ENCODE results near the gene SLC7A6OS.

SLC7A6OS gene

DNA sequence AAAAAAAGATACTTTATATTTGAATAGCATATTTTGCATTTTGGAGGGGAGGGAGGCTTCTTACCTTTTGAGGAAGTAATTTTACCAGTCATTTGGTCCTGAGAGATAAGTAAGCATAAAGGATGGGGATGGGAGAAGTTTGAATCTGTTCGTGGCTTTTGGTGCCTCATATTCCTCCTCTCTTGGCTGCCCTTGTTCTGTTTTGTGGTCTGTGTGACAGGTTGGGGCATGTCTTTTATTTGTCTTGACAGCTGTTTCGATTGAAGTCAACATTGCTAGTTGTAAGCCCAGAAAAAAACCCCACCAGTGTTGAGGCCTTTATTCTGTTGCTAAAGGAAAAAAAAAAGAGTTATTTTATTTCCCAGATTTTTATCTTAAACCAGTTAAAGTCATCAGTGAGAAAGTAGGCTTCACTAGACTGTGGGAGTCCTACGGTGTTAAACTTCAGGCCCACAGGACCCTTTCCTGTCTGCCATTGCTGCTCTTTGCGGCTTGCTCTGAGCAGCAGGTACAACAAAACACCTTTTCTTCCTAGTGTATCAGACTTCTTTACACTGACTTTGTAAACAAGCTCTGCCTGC, 35.0 kb downstream of the SLC7A6OS start:
- DNase-seq, result no peak

DNA sequence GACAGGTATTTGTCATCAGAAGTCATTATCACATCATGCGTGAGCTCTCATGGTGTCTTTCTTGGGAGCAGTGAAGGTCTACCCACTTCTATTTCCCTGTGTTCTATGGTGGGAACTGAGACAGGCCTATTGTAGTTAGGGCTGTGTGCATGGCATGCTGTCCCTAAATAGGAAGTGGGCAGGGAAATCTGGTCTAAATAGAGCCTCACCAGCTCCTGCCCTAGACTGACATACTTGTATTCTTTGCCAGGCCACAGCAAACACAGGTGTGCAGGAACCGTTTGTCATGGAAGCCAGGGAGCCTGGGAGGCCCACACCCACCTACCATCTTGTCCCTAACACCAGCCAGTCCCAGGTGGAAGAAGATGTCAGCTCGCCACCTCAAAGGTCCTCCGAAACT, 36.3 kb downstream of the SLC7A6OS start:
- DNase-seq, result no peak

DNA sequence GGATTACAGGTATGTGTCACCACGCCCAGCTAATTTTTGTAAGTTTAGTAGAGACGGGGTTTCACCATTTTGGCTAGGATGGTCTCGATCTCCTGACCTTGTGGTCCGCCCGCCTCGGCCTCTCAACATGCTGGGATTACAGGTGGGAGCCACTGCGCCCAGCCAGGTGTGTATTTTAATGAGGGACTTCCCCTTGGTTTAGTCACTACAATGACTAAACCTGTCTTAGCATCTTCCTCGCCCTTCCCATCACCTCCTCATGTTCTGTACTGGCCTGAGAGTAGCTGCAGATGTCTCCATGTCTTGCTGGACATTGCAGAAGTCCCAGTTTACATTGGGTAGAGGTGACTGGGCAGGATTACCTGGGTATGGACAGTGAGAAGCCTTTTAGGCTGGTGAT, 36.9 kb downstream of the SLC7A6OS start:
- no peak for DNase-seq

DNA sequence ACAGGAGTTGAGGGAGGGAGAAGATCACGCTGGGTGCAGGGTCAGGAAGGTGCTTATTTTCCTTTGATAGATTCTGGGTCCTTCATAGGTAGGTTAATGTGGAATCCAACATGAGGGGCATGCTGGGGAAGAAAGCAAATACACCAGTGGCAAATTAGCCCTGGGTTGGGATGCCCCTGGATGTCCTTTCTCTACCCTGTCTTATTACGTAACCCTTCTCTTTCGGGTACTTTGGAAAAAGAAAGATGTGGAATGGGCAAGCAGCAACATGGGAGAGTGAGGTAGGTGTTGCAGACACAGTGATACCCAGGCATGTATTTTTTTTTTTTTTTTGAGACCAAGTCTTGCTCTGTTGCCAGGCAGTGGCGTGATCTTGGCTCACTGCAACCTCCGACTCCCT, 37.3 kb downstream of the SLC7A6OS start:
- DNase-seq, result no peak

DNA sequence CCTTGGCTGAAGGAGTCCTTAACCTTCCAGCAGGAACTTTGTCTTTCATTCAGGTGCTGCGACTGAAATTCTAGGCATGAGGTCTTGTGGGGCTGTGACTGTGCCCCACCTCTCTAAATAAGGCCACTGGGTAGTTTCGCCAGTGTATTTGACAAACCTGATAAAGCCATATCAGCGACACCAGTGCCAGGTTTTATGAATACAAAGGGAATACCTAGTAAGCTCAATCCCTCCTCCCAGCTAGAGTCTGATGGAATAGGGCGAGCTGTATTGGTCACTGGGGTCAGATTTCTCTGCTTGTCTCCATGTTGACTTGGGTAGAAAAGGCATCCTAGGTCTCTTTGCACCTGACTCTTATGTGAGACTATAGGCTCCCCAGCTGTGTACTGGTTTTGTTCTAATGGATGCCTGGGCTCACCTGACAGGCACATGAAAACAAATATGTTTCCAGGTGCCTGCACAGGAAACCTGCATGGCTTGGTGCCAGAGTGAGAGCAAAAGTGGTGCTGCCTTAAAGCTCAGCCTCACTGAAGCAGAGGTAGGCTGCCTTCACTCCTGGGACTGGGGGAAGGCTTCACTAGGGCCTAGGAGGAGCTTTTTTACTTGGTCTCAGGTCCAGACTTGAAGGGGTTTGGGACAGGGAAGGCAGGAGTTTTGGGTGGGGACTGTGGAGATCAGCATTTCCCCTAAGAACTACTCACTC, 38.1 kb downstream of the SLC7A6OS start:
- no peak for DNase-seq

DNA sequence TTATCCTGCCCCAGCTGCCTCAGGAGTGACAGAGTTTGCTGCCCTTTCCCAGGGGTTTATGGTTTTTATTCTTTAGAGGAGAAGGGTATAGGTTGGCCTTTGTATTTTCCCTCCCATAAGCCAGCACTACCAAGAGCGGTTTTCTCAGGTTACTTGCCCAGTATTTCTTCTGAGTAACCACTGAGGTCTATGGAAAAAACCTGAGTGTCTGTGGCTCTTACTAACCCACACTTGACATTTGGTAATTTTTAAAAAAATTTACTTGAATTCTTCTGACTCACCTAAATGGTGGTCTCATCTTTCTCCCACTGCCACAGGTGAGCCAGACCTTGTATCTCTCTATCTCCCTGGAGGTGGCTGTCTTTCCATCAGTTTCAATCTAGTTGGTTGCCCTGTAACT, 40.4 kb downstream of the SLC7A6OS start:
- DNase-seq, result no peak

DNA sequence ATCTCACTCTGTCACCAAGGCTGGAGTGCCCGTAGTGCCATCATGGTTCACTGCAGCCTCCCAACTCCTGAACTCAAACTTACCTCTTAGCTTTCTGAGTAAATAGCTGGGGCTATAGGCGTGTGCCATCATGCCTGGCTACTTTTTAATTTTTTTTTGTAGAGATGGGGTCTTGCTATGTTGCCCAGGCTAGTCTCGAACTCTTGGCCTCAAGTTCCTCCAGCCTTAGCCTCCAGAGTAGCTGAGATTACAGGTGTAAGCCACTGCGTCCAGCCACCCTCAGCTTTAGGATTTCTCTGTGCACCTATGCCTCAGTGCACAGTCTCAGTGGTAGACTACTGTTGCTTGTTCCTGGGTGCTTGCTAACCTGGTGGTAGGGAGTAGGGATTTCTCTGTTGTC, 41.0 kb downstream of the SLC7A6OS start:
- no peak for DNase-seq

DNA sequence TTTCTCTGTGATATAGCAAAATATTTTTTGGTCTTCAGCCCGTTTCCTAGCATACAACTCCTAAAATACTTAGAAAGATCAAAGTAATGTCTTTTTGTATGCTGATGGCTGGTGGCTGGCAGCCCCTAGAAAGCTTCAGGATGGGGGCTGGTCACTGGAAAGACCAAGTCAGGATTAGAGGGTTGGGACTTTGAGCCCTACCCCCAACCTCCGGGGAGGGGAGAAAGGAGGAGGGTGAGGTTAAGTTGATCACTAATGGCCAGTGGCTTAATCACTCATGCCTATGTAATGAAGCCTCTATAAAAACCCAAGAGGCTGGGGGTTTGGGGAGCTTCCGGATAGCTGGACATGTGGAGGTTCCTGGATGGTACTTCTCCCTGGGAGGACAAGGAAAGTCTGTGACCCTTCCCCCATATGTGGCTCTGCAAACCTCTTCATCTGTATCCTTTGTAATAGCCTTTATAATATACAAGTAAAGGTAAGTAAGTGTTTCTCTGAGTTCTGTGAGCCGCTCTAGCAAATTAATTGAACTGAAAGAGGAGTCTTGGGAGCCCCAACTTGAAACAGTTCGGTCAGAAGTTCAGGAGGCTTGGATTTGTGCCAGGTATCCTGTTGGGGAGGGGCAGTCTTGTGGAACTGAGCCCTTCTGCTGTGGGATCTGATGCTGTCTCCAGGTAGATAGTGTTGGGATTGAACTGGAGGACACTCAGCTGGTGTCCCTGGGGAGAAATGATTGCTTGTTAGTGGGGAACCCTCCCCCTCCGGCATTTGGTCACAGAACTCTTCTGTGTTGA, 42.9 kb downstream of the SLC7A6OS start:
- DNase-seq, result no peak

DNA sequence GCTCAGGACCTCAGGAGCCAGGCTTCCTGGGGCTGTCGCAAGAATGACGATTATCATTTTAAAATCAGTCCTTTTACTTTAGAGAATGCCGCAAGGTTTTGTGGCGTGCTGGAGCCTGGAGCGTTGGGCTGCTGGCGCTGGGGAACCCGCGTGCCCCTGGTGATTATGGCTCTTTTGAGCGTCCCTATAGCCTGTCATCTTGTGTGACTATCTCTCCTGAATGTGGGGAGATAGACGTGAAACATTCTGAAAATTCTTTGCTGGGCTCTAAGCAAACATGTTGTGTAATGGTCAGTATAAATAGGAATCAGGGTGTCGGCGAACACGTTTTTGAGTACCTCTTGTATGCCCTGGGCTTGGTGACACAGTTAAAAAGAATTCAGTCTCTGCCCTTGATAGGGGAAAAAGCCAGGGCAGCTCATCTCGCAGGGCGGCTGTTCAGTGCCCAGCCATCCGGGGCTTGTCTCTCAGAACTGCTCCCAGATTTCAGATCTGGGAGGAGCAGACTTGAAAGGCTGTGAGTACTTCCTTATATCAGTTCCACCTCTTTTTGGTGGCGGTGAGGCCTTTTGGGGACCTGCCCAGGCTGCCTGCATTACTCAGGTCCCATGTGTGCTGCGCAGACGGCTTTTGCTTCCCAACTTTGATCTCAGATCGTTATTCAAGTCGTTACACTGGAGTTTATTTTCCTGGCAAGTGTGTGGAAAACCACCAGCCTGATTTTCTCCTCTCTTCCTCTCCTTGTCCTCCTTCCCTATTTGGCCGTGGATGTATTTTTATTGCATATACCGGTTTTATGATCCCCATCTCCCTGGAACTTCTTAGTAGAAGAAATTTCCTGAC, 45.4 kb downstream of the SLC7A6OS start:
- peak; percentile 77 for DNase-seq

DNA sequence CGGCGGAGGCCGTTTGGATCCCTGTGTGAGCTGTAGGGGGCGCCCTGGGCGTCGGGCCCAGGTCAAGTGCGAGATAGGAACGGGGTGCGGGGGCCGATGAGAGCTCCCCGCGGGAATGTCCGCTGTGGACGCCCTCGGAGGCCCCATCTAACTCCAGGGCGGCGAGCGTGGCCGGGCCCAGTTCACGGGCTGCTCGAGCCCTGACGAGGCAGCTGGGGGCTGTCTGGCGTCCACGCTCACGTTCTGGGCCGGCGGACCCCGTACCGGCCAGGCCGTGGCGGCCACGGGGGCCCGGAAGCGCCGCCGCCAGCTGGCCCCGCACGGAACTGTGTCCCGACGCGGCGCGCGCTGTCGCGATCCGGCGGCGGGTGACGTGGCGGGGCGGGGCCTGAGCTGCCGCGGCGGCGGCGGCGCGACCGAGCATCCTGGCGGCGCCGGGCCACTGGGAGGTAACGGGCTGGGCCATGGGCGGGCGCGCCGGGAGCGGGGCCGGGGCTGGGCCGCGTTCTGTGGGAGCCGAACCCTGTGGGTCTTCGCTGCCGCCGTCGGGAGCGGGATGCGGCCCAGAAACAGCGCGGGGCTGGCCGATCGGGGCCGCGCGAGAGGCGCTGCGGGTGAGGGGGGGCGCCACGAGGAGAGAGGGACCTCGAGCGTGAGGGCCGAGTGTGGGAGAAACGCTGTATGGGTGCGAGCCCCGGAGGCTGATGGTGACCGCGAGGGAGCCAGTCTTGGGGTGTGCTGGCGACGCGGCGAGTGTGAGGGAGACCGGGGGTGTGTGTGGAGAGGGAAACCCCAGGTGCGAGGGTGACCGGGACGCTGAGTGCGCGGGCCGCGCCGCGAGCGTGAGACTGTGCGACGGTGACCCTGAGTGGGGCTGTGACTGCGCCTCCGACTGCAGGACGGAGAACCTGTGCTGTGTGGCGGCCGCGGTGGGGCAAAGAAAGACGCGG, 46.3 kb downstream of the SLC7A6OS start, which contains the start of gene SLC7A6:
Gene SLC7A6, plus strand, starts transcription at position 399 of the 950 bp plus-strand sequence. CDS start 10,201 bp downstream, outside the sequence.
- peak; percentile 80 for DNase-seq

DNA sequence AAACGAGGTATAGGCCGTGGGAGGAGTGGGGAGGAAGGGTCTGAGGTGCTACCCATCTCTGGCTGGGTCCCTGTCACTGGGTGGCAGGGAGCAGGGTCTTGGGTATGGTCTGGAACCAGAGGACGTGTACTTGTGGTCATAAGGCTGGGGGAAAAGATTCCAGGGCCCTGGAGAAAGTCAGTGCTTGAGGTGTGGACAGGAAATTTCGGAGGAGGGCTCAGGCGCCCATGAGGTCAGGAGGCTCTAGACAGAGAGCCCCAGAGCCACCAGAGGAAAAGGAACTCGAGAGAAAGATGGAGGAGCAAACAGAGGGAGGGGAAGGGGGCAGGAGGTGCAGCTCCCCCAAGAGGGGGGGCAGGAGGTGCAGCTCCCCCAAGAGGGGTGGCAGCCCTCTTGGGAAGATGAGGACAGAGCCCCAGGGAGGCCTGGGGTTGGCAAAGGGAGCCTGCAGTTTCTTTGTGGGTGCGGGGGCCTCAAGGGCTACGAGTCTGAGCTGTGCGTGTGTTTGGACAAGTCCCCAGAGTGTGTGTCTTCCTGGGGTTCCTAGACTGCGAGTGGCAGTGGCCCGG, 47.1 kb downstream of the SLC7A6OS start:
- DNase-seq, result no peak

DNA sequence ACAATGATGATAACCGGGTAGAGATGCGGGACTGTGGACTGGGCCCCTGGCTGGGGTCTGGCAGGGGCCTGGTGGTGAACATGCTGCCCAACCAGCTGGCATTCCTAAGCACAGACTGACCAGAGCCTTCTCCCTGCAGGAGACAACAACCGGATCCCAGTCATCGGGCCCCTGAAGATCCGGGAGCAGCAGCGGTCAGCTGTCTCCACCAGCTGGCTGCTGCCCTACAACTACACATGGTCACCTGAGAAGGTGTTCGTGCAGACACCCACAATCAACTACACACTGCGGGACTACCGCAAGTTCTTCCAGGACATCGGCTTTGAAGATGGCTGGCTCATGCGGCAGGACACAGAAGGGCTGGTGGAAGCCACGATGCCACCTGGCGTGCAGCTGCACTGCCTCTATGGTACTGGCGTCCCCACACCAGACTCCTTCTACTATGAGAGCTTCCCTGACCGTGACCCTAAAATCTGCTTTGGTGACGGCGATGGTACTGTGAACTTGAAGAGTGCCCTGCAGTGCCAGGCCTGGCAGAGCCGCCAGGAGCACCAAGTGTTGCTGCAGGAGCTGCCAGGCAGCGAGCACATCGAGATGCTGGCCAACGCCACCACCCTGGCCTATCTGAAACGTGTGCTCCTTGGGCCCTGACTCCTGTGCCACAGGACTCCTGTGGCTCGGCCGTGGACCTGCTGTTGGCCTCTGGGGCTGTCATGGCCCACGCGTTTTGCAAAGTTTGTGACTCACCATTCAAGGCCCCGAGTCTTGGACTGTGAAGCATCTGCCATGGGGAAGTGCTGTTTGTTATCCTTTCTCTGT, 51.5 kb downstream of the SLC7A6OS start:
- no peak for DNase-seq

DNA sequence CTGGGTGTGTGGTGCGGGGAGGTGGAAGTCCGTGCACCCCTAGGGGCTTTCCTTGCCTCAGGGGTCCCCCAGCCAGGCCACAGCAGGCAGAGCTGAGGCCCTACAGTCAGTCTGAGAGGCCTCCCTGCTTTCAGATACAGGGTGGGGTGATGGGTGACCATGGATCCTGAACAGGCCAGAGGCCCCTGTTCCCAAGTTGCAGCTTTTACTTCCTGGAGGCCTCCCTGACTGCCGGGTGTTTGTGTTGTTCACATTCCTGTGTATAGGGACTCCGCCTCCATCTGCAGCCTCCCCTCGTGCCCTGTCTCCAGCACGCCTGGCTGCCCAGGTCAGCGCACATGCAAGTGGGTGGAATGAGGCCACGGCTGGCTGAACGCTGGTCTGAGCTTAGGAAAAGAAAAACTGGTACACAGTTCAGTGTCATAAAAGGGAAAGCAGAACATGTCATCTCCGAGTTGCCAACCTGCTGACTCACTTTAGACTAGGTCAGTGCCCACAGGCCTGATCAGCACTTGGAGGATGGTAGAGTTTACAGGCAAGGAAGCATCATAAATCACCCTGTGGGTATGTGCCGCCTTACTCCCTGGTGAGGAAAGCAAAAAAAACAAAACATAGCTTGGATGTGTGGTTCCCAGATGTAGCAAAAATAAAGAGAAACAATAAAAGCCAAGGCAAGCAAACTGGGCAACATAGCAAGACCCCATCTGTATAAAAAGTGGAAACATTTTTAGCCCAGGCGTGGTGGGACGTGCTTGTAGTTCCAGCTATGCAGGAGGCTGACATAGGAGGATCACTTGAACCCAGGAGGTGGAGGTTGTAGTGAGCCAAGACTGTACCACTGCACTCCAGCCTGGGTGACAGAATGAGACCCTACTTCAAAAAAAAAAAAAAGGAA, 52.6 kb downstream of the SLC7A6OS start:
- DNase-seq, result no peak

DNA sequence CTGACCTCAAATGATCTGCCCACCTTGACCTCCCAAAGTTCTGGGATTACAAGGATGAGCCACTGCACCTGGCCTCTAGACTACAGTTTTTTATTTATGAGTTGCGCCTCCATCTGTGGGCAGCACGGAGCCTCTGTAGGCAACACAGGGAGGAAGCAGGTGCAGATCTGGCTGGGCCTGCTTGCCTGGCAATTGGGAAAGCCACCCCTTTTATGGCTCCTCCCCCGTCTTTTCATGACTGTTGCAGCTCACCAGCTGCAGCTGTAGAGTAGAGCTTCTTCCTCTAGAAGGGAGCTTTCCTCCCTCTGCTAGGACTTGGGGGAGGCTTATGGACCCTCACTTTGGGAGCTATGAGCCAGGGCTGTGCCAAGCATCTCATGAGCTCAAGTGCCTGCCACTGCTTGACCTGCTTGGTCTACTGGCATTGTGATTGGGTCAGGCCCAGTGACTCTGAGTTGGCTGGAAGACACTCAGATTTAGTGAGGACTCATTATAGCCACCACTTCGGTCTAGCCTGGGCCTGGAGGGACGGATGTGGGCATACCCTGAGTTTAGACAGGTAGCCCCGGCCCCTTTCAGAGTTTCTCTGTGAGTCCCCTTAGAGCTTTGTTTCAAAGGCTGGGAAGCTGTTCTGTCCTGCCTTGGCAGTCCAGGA, 53.4 kb downstream of the SLC7A6OS start:
- no peak for DNase-seq

DNA sequence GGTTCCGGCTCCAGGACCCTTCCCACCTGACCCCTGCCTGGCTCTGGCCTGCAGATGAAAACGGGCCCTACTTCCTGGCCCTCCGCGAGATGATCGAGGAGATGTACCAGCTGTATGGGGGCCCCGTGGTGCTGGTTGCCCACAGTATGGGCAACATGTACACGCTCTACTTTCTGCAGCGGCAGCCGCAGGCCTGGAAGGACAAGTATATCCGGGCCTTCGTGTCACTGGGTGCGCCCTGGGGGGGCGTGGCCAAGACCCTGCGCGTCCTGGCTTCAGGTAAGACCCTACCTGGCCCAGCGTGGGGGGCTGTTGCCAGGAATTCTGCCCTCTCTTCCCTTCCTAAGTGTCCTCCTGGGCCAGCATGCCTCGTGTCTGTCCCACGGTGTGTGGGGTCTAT, 55.0 kb downstream of the SLC7A6OS start:
- DNase-seq, result no peak

DNA sequence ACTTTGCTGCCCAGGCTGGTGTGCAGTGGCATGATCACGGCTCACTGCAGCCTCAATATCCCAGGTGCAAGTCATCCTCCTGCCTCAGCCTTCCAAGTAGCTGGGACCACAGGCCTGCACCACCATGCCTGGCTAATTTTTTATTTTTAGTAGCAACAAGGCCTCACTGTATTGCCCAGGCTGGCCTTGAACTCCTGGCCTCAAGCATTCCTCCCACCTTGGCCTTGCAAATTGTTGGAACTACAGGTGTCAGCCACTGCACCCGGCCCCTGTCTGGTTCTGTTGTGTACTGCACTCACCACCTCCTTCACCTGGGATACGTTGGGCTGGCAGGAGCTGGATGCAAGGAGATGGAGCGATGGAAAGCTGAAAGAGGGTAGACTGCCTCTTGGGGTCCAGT, 57.0 kb downstream of the SLC7A6OS start:
- no peak for DNase-seq

DNA sequence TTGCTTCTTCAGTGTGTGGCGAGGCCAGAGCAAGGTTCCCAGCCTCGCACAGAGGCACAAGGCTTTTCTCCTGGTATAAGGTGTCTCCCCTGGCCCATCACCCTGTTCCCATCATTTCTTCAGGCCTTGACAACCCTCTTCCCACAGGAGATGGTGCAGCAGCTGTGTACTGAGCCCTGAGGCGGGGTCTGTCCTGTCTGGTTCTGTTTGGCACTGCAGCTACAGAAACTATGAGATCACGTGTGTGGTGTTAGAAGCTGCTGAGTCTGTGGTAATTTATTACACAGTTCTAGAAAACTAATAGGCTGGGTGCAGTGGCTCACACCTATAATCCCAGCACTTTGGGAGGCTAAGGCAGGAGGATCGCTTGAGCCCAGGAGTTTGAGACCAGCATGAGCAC, 58.4 kb downstream of the SLC7A6OS start:
- no peak for DNase-seq

DNA sequence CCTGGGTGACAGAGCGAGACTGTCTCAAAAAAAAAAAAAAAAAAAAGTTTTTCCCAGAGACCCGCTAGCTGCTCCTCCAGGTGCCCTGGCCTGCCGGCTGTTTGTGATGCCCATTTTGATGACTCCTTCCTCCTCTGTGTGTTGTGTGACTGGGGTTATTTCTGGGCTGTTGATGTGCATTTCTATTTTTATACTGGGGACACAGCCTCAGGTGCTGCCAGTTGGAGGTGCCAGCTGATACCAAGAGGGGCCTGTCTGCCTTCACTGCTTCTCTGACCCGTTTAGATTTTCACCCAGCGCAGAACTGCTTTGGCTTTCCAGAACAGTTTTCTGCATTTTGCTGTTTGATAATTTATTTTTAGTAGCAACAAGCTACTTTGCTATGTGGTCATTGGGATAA, 58.9 kb downstream of the SLC7A6OS start:
- no peak for DNase-seq

DNA sequence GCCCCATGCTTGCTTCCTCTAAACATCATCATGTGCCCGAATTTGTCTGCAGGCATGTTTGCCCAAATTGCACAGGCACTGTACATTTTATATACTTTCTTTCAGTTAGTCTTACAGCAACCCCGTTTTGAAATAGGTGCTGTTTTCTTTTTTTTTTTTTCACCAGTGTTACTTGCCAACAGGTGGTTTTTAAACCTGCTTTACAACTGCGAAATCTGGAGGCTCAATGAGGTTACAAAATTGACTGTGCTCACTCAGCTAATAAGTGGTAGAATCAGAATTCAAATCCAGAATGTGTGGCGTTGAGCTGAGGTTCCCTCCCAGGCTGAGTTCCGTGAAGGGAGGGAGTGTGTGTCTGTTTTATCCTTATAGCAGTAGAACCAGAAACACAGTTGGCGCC, 59.8 kb downstream of the SLC7A6OS start:
- DNase-seq, result no peak

Data from fibroblast of skin of right biceps (primary cell).